GM12878 (cell line): ENCODE measurements around the gene SLC25A40.

ENCODE experiments used
- CTCF ChIP-seq, 3 experiments: IDR thresholded peaks in 2 of 3; conservative IDR thresholded peaks in 1 of 3; 2 replicates each; pipeline ENCODE4 v1.5.1; 2011; ENCODE audit warnings: low read depth in 3 of 3, low read length in 3 of 3, mild to moderate bottlenecking in 3 of 3, control low read depth in 2 of 3, moderate library complexity in 2 of 3, inconsistent platforms in 1 of 3, mixed read lengths in 1 of 3; ENCODE audit not compliant: control insufficient read depth in 2 of 3, insufficient read depth in 1 of 3; ENCODE audit errors: extremely low read depth in 1 of 3
- GABPA ChIP-seq: IDR thresholded peaks from 2 replicates; pipeline ENCODE4 v1.6.1; 2014; ENCODE audit warnings: antibody characterized with exemption, low read depth, mild to moderate bottlenecking, inconsistent platforms
- HDAC2 ChIP-seq: fragments of 200-600 bp; sonication (generic); IDR thresholded peaks from 2 replicates; pipeline ENCODE4 v1.6.1; 2017
- KLF5 ChIP-seq: fragments of 450-650 bp; IDR thresholded peaks from 2 replicates; pipeline ENCODE4 v1.6.1; 2014; ENCODE audit warnings: mild to moderate bottlenecking; ENCODE audit not compliant: partially characterized antibody
- MAX ChIP-seq: IDR thresholded peaks from 2 replicates; pipeline ENCODE4 v1.6.1; 2012; ENCODE audit warnings: low read depth, low read length, improper control_type of control experiment
- POLR2A ChIP-seq: IDR thresholded peaks from 2 replicates; pipeline ENCODE4 v1.6.1; 2011; ENCODE audit warnings: low read depth, mild to moderate bottlenecking, low read length
- YBX1 ChIP-seq: fragments of 450-650 bp; IDR thresholded peaks from 2 replicates; pipeline ENCODE4 v1.6.1; 2016; ENCODE audit warnings: antibody characterized with exemption
- ZBTB33 ChIP-seq: fragments of 450-650 bp; IDR thresholded peaks from 2 replicates; pipeline ENCODE4 v1.6.1; 2017; ENCODE audit warnings: mild to moderate bottlenecking
- ZNF622 ChIP-seq: fragments of 450-650 bp; IDR thresholded peaks from 2 replicates; pipeline ENCODE4 v1.6.1; 2017; ENCODE audit warnings: mild to moderate bottlenecking, inconsistent platforms
- ZZZ3 ChIP-seq: IDR thresholded peaks from 2 replicates; pipeline ENCODE4 v1.6.1; 2011; ENCODE audit warnings: low read depth; ENCODE audit not compliant: control insufficient read depth, insufficient read length

- TF ChIP-seq MAX (no peak), KLF5 (no peak), CTCF (IDR thresholded peaks at IDR 0.05 in 2 of 3, conservative IDR thresholded peaks at IDR 0.05 in 1 of 3; ENCODE audit: control insufficient read depth in 2 of 3, extremely low read depth in 1 of 3, insufficient read depth in 1 of 3, low read depth in 3 of 3, low read length in 3 of 3) (no peak), ZBTB33 (no peak), HDAC2 (no peak), ZNF622 (no peak), GABPA (no peak), ZZZ3 (no peak), POLR2A (no peak), YBX1 (no peak)
Observed at GRCh38 chr7:87818336-87818735, 57.8 kb downstream of the SLC25A40 start.
